ENCODE results near the gene PTPRJ.

The PTPRJ gene

DNA sequence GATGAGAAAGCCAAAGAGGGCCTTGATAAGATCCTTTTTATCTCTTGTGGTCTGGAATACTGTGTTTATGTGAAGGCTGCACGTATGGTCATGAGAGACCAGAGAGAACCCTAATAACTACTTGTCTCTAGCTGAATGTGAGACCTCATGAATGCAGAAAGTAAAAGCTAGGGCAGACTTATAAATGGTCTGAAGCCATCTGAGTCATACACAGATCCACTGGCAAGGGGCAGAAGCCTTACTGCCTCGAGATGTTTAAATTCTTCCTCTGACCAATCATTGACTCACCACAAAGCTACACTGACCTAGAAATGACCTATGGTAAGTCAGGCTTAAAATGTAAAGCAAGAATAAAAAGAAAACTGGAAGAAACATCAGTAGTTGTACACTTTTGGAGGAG lies 213.5 kb downstream of the PTPRJ start:
- DNase-seq (ENCODE audit: low read depth in 1 of 2, low spot score in 1 of 2) = no peak

DNA sequence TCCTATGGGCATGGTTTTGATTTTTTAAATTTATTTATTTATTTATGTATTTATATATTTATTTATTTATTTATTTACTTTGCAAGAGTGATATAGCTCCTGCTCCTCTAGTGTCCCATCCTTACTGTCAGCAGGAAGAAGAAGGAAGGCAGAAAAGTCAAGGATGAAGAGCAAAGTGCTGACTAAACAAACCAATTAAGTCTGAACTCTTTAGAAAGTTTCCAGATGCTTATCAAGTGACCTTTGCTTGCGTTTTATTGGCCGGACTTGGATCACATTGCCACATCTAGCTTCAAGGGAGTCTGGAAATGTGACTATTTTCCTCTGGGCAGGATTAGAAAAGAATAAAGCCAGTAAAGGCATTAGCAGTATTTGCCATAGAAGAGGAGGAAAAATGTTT lies 227.5 kb downstream of the PTPRJ start:
- no peak for DNase-seq (ENCODE audit: low read depth in 1 of 2, low spot score in 1 of 2)

DNA sequence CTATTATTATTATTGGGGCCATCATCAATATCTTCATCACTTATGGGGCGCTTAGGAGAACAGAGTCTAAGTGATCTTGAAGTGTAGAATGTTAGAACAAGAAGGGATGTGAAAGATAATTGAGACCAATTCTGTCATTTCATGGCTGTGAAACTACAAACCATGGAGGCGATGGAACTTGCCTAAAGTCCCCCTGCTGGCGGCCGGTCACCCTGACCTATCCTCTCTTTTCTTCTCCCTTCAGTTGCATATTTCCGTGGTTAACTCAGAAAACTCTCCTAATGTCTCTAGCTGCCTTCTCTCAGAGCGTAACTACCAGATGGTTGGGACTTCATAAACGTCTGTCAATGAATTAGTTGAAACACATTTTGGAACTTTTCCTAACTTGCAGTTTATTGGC lies 229.7 kb downstream of the PTPRJ start:
- DNase-seq (ENCODE audit: low read depth in 1 of 2, low spot score in 1 of 2) = no peak

DNA sequence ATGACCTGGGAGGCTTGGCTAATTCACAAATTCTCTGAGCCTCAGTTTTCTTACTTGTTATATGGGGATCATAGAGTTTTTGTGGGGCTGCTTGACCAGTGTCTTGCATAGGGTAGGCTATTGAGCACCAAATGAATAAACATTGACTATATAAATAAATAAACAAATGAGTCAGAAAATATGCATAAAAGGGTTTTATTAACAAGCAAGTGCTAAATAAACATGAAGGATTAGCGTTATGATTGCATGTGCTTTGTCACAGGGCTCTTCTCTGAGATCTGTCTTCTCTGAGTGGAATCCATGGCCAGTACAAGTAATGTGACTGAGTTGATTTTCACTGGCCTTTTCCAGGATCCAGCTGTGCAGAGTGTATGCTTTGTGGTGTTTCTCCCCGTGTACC lies 236.2 kb downstream of the PTPRJ start, which contains the start of gene OR4B1:
OR4B1 (plus strand) TSS at position 301 of the 400 bp plus-strand sequence; CDS start at position 301, 0 bp downstream.
- DNase-seq (ENCODE audit: low read depth in 1 of 2, low spot score in 1 of 2) = no peak

Data from activated T-helper 1 cell treated with anti-CD3 and anti-CD28 coated beads, Interleukin-2, amount 50 U/mL, for 16 hours (primary cell).